Ovary (tissue), 9 donors: ENCODE measurements around the gene DNAAF2. TPM values are rescaled to one million over a fixed set of nuclear protein-coding genes. Genes with fewer than 3 reads are reported as not detected.

ENCODE experiments used
- DNase-seq, 5 donors: peaks; one replicate each; pipeline ENCODE4 v3.0.0-alpha.2; 2019 to 2020
- H3K27ac ChIP-seq, 2 donors: fragments of 200-600 bp; one replicate each; pipeline versions ENCODE4 v1.5.1 to v1.8.0; 2019 to 2022
- H3K27me3 ChIP-seq: fragments of 200-600 bp; one replicate; pipeline ENCODE4 v1.8.0; 2022
- H3K36me3 ChIP-seq: fragments of 200-600 bp; sonication (generic); one replicate; pipeline ENCODE4 v1.5.1; 2019
- H3K4me1 ChIP-seq: one replicate; pipeline ENCODE4 v1.8.1; 2013; ENCODE audit warnings: mild to moderate bottlenecking, moderate library complexity; ENCODE audit not compliant: insufficient read depth
- H3K4me3 ChIP-seq: fragments of 200-600 bp; sonication (generic); one replicate; pipeline ENCODE4 v1.5.1; 2017
- H3K9me3 ChIP-seq, 2 donors: fragments of 200-600 bp in 1 of 2; sonication (generic) in 1 of 2; one replicate each; pipeline versions ENCODE4 v1.5.1 to v1.8.1; 2013 to 2019; ENCODE audit warnings: mild to moderate bottlenecking in 1 of 2, moderate library complexity in 1 of 2
- EP300 ChIP-seq: sonication (generic); formaldehyde crosslinking; IDR thresholded peaks from one replicate; pipeline ENCODE4 v1.6.1; 2017; ENCODE audit warnings: antibody characterized with exemption
- POLR2A ChIP-seq: fragments of 450-650 bp; IDR thresholded peaks from one replicate; pipeline ENCODE4 v1.6.1; 2017; ENCODE audit warnings: antibody characterized with exemption, mild to moderate bottlenecking, moderate library complexity
- WGBS, 3 donors: extraction: QIAGEN DNeasy Blood & Tissue Kit in 1 of 3; methylation state at CpG; one replicate each; pipeline versions ENCODE4 v1.1.5 to v1.1.7; 2013 to 2017; 5-methylcytosine and 5-hydroxymethylcytosine counted together
- intact Hi-C, 4 donors: fragments of 100-400 bp; cut with DNase I; formaldehyde crosslinking; loops; one replicate each; pipeline versions ENCODE4 v1.11.0 to v1.15.1; 2022 to 2023
- polyA plus RNA-seq, 2 donors: library from polyadenylated mRNA; stranded (reverse); fragments of 200-250 nt in 1 of 2; fragments of 350-450 nt in 1 of 2; fragmentation: Illumina TruSeq in 1 of 2; extraction: RNeasy Lipid Tissue Mini Kit (QIAGEN cat#74804) in 1 of 2; gene quantifications; one replicate each; pipeline ENCODE4 v1.2.3, GENCODE V29; 2013 to 2014
- total RNA-seq, 7 donors: library from RNA; depleted of rRNA in 2 of 7; stranded (reverse); fragments of >200 nt in 2 of 7; fragmentation: NEBNext Ultra II Directional in 3 of 7; extraction: Animal tissue kit (Norgen Biotek cat#: 25700) in 3 of 7; gene quantifications; one replicate each; pipeline versions ENCODE4 v1.1.0 to v1.2.4, GENCODE V29; 2016 to 2023
- TF ChIP-seq, protein P1 (sequence below), 3 donors: fragments of 450-650 bp in 2 of 3; fragments of 200-600 bp in 1 of 3; IDR thresholded peaks; one replicate each; pipeline versions ENCODE4 v1.5.1 to v1.8.0; 2016 to 2022; ENCODE audit warnings: antibody characterized with exemption in 3 of 3, mild to moderate bottlenecking in 1 of 3
- donor health status: DM: no; HTN: no; CAD: no; lungs with moderate emphysema.
- donor health status: DM: no; HTN: no; CAD: no.
- donor health status: Bipolar disorder and iron deficiency.
- donor health status: DM: yes; HTN: yes; CAD: no.
- donor health status: DM: no; HTN: no; CAD: no.
- donor health status: DM: yes; HTN: yes; CAD: no.

The DNAAF2 gene
- total and polyA plus RNA-seq, 9 donors: 3.3 to 19.3 (median 6.6) TPM

DNA sequence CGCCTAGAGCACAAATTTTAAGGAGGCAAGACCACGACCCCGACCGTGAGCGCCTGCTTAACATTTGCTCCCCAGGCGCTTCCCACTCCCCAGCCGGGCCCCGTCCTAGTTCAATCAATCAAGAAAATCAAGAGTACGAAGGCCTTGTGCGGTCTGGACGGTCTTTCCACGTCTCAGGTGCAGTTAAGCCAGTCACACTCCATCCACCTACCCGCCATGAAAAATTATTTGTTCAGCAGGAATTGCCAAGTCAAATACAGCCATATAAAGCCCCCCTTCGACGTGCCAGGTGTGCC, 36.9 kb downstream of the DNAAF2 start:
- peak overlapping the region; percentile 83 for H3K4me3 ChIP-seq
- WGBS, 3 donors: 0% methylated on average over 15 of the region's 15 CpGs

DNA sequence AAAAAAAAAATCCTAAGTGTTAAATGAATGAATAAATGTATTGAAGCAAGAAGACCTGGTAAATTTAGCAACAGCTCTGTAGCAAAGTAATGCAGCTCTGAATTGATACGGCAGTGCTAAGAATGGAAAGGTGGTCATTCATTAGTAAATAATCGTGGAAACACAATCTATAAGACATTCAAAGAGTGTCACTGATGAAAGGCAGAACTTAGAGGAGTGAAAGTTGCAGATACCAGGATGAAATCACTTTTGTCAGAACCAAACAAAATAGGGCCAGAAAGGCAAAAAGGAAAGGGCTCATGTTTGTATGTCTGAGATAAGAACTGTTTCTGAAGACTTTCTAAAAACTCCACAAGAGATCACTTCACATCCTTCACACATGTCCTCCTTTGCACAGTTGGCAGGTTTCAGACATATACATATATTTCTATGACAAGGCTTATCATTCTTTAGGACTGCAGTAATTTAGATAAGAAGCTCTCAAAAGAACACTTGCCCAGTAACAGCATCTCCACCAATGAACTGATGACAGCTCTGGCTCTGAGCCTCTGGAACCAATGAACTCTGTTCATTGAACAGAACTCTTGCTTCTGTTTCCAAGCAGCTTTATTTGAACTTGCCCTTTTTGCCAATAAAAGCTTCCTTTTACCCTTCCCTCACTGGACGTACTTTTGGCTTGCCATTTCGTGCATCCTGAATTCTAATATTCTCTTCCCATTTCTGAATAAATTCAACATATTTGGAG, 40.5 kb downstream of the DNAAF2 start:
- Histone ChIP-seq H3K9me3 (no peaks in the 10 kb centered on the region), H3K27me3 (no peaks in the 10 kb centered on the region), H3K36me3 (no peaks in the 10 kb centered on the region), H3K4me1 (peaks cover 2% of the 10 kb centered on the region), H3K4me3 (no peak overlapping the region), H3K27ac (no peak overlapping the region)
- WGBS, 3 donors: 13 to 21% (median 18%) methylated on average over 4 of the region's 4 CpGs
- TF ChIP-seq POLR2A (no peak), EP300 (no peak)
- TF ChIP-seq, protein P1, sequence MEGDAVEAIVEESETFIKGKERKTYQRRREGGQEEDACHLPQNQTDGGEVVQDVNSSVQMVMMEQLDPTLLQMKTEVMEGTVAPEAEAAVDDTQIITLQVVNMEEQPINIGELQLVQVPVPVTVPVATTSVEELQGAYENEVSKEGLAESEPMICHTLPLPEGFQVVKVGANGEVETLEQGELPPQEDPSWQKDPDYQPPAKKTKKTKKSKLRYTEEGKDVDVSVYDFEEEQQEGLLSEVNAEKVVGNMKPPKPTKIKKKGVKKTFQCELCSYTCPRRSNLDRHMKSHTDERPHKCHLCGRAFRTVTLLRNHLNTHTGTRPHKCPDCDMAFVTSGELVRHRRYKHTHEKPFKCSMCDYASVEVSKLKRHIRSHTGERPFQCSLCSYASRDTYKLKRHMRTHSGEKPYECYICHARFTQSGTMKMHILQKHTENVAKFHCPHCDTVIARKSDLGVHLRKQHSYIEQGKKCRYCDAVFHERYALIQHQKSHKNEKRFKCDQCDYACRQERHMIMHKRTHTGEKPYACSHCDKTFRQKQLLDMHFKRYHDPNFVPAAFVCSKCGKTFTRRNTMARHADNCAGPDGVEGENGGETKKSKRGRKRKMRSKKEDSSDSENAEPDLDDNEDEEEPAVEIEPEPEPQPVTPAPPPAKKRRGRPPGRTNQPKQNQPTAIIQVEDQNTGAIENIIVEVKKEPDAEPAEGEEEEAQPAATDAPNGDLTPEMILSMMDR (IDR thresholded peaks at IDR 0.05): no peak
- DNase-seq: no peak
- intact Hi-C loops: no loop called here

More for the DNA sequence above, 36.9 kb downstream of the DNAAF2 start:
- Histone ChIP-seq H3K27ac (peak overlapping the region; percentile 77 to 94), H3K36me3 (no peaks in the 10 kb centered on the region), H3K4me1 (peaks cover 2% of the 10 kb centered on the region), H3K27me3 (no peaks in the 10 kb centered on the region), H3K9me3 (no peaks in the 10 kb centered on the region)
- intact Hi-C loops: no loop called here
- TF ChIP-seq POLR2A (no peak), EP300 (no peak)
- TF ChIP-seq, protein P1 (IDR thresholded peaks at IDR 0.05): no peak
- DNase-seq: no peak

DNA sequence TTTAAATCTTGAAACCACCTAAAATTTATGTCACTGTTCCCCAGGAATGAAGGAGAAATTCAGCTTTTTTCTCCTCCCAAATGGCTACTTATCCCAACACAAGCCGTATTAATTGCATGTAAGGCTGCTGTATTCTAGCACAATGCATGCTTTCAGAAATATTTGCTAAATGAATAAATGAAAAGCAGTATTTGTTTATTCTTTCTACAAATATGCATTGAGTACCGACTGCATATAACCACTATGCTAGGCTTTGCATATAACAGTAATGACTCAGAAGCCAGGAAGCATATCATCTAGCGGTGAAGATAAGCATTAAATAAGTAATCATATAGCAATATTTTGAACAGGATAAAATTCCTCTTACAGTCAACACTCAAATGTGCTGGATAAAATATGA, 42.0 kb downstream of the DNAAF2 start:
- peaks cover 2% of the 10 kb centered on the region for H3K4me1 ChIP-seq
- H3K36me3 ChIP-seq: no peaks in the 10 kb centered on the region
- WGBS, 3 donors: 81 to 90% (median 87%) methylated on average over 3 of the region's 3 CpGs
- TF ChIP-seq, protein P1 (IDR thresholded peaks at IDR 0.05): no peak
- TF ChIP-seq POLR2A: no peak
- TF ChIP-seq EP300: no peak
- H3K27me3 ChIP-seq: no peaks in the 10 kb centered on the region
- H3K4me3 ChIP-seq: no peak overlapping the region
- no peaks in the 10 kb centered on the region for H3K9me3 ChIP-seq
- DNase-seq: no peak
- no peak overlapping the region for H3K27ac ChIP-seq
- intact Hi-C loops: no loop called here

DNA sequence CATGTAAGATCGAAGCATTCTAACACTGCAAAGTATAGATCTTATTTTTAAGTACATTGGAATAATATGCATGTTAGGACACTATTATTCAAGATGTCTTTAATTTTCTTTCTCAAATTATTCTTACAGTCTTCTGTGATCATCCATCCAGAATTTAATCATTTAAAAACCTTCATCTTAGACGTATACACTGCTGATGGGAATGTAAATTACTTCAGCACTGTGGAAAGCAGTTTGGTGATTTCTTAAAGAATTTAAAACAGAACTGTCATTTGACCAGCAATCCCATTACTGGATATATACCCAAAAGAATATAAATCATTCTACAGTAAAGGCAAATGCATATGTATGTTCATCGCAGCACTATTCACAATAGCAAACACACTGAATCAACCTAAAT, 45.7 kb downstream of the DNAAF2 start:
- 84 to 90% (median 86%) methylated on average over 3 of the region's 3 CpGs for WGBS, 3 donors
- DNase-seq: no peak
- intact Hi-C loops: no loop called here

More for the DNA sequence above, 45.7 kb downstream of the DNAAF2 start:
- Histone ChIP-seq H3K36me3 (no peaks in the 10 kb centered on the region), H3K9me3 (no peaks in the 10 kb centered on the region), H3K4me3 (no peak overlapping the region), H3K27ac (no peak overlapping the region), H3K4me1 (peaks cover 5% of the 10 kb centered on the region), H3K27me3 (no peaks in the 10 kb centered on the region)
- TF ChIP-seq POLR2A: no peak
- TF ChIP-seq, protein P1 (IDR thresholded peaks at IDR 0.05): no peak
- TF ChIP-seq EP300: no peak
